Osteoblast (primary cell): ENCODE data around the gene TARM1. TPM values are rescaled to one million over a fixed set of nuclear protein-coding genes. Genes with fewer than 3 reads are reported as not detected.
A peak's percentile ranks its signal among the peaks of the same experiment; 100 is the strongest.

Experiments
- DNase-seq: peaks from one replicate; pipeline ENCODE4 v3.0.0; 2011; ENCODE audit warnings: low spot score, mixed read lengths; ENCODE audit not compliant: insufficient read length; ENCODE audit errors: missing footprints
- H2AFZ ChIP-seq: 2 replicates; pipeline ENCODE4 v1.6.0; 2011; ENCODE audit warnings: mild to moderate bottlenecking, low read length
- H3K27ac ChIP-seq: 2 replicates; pipeline ENCODE4 v1.5.1; 2011; ENCODE audit warnings: mild to moderate bottlenecking, low read depth, low read length, moderate library complexity
- H3K27me3 ChIP-seq: 2 replicates; pipeline ENCODE4 v1.6.0; 2012; ENCODE audit warnings: mild to moderate bottlenecking, control low read depth, inconsistent platforms, low read length, moderate library complexity; ENCODE audit not compliant: insufficient read depth
- H3K36me3 ChIP-seq: 2 replicates; pipeline ENCODE4 v1.5.1; 2011; ENCODE audit warnings: mild to moderate bottlenecking, low read length, control low read depth, moderate library complexity; ENCODE audit not compliant: insufficient read depth
- H3K4me1 ChIP-seq: 2 replicates; pipeline ENCODE4 v1.5.1; 2011; ENCODE audit warnings: mild to moderate bottlenecking, low read length, control low read depth, moderate library complexity; ENCODE audit not compliant: insufficient read depth
- H3K4me2 ChIP-seq: 2 replicates; pipeline ENCODE4 v1.6.0; 2011; ENCODE audit warnings: mild to moderate bottlenecking, low read length; ENCODE audit not compliant: insufficient read depth
- H3K4me3 ChIP-seq: fragments of 200-600 bp; sonication (generic); 3 replicates; pipeline ENCODE4 v1.5.1; 2012; ENCODE audit warnings: mild to moderate bottlenecking, low read length, inconsistent platforms; ENCODE audit not compliant: insufficient read depth
- H3K79me2 ChIP-seq: 2 replicates; pipeline ENCODE4 v1.6.0; 2012; ENCODE audit warnings: mild to moderate bottlenecking, low read length, control low read depth, inconsistent platforms; ENCODE audit not compliant: insufficient read depth
- H3K9me3 ChIP-seq: 2 replicates; pipeline ENCODE4 v1.5.1; 2011; ENCODE audit warnings: low read depth, low read length, control low read depth
- H4K20me1 ChIP-seq: 2 replicates; pipeline ENCODE4 v1.6.0; 2012; ENCODE audit warnings: mild to moderate bottlenecking, low read length, control low read depth; ENCODE audit not compliant: insufficient read depth
- total RNA-seq: library from RNA; depleted of rRNA; stranded (reverse); fragments of >200 nt; gene quantifications from 2 replicates; pipeline ENCODE4 v1.2.3, GENCODE V29; 2012
- TF ChIP-seq, protein P1 (sequence below): IDR thresholded peaks from 2 replicates; pipeline ENCODE4 v1.5.1; 2011; ENCODE audit warnings: mild to moderate bottlenecking, low read depth, low read length, moderate library complexity; ENCODE audit errors: extremely low read depth

The TARM1 gene
- total RNA-seq, 1 donor = not detected

DNA sequence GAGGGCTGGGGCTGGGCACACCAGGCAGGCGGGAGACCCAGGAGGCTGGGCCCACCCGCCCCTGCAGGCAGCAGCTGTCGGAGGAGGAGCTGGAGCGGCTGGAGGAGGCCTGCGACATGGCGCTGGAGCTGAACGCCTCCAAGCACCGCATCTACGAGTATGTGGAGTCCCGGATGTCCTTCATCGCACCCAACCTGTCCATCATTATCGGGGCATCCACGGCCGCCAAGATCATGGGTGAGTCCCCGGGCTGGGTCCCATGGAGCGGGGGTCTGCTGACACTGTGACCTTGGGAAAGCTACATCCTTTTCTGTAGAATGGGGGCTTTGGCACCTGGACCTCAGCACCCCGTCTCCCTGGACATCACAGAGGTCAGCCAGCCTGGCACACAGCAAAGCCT lies 42.5 kb upstream of the TARM1 start:
- Histone ChIP-seq H3K36me3 (peaks cover 46% of the 10 kb centered on the region), H2AFZ (no peak overlapping the region), H3K4me2 (no peak overlapping the region), H3K79me2 (no peaks in the 10 kb centered on the region), H3K4me1 (no peaks in the 10 kb centered on the region), H3K9me3 (no peaks in the 10 kb centered on the region), H3K4me3 (no peak overlapping the region), H3K27me3 (no peaks in the 10 kb centered on the region), H3K27ac (no peak overlapping the region), H4K20me1 (no peaks in the 10 kb centered on the region)
- TF ChIP-seq, protein P1, sequence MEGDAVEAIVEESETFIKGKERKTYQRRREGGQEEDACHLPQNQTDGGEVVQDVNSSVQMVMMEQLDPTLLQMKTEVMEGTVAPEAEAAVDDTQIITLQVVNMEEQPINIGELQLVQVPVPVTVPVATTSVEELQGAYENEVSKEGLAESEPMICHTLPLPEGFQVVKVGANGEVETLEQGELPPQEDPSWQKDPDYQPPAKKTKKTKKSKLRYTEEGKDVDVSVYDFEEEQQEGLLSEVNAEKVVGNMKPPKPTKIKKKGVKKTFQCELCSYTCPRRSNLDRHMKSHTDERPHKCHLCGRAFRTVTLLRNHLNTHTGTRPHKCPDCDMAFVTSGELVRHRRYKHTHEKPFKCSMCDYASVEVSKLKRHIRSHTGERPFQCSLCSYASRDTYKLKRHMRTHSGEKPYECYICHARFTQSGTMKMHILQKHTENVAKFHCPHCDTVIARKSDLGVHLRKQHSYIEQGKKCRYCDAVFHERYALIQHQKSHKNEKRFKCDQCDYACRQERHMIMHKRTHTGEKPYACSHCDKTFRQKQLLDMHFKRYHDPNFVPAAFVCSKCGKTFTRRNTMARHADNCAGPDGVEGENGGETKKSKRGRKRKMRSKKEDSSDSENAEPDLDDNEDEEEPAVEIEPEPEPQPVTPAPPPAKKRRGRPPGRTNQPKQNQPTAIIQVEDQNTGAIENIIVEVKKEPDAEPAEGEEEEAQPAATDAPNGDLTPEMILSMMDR = no peak
- DNase-seq = no peak

DNA sequence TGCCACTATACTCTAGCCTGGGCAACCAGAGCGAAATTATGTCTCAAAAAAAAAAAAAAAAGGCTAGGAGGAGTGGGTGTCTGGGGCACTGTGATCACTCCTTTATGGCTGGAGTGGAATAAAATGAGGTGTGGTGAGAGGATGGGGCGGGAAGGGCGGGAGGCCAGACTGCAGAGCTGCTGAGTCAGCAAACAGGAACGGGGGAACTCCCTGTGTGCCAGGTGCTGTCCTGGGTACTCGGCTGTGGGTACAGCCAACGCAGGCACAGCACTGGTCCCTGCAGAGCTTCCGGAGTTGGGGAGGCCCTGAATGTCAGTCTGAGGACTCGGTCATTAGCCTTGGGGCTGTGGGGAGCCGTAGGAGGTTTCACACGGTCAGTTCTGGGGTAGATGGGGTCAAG lies 40.1 kb upstream of the TARM1 start:
- no peak overlapping the region for H3K4me2 ChIP-seq
- no peak overlapping the region for H3K27ac ChIP-seq
- DNase-seq = peak; percentile 73
- TF ChIP-seq, protein P1 = no peak
- H2AFZ ChIP-seq = no peak overlapping the region
- no peaks in the 10 kb centered on the region for H3K9me3 ChIP-seq
- no peaks in the 10 kb centered on the region for H3K27me3 ChIP-seq
- H4K20me1 ChIP-seq = peaks cover 7% of the 10 kb centered on the region
- peaks cover 17% of the 10 kb centered on the region for H3K79me2 ChIP-seq
- H3K4me1 ChIP-seq = peaks cover 4% of the 10 kb centered on the region
- no peak overlapping the region for H3K4me3 ChIP-seq
- H3K36me3 ChIP-seq = peaks cover 49% of the 10 kb centered on the region

DNA sequence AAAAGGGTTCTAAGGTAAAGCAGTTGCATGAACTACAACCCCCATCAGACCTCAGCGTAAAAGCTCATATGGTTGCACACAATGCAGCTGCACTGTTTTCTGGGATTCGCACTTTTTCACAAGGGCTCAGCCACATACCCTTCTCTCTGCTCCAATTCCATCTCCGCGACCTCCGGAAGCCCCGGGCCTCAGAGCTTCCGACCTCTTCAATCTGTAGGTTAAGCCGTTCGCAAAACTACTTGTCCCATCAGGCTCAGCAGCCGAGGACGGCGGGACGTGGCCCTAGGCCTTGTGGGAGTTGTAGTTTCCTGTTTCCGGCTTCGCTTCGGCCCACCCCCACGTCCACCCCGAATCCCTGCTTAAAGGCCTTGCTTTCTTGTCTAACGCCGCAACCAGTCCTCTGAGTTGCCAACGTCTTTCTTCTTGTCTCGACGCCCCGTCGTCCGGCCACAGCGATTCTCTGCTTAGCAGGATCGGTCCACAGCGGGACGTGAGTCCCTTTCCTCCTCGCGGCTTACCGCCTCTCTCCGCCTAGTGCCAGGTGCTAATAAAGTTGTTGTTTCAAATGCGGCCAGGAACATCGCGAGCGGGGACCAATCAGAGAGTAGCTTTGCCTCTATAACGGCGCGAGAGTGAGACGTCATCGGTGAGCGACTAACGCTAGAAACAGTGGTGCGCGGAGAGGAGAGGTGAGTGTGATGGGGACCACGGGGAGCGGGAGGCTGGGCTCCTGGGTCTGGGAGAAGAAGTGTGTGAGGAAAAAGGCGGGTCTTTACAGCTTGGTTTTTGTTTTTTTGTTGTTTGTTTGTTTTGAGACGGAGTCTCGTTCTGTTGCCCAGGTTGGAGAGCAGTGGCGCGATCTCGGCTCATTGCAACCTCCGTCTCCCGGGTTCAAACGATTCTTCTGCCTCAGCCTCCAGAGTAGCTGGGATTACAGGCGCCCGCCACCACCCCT lies 34.2 kb upstream of the TARM1 start, which contains the start of the genes PRPF31 and TFPT:
Gene PRPF31, plus strand, starts transcription at position 646 of the 955 bp plus-strand sequence. CDS start 2,525 bp downstream, outside the sequence.
Gene TFPT, minus strand, starts transcription at position 549 of the 955 bp plus-strand sequence. Its CDS starts 388 bp downstream, at position 161.
- peaks cover 9% of the 10 kb centered on the region for H4K20me1 ChIP-seq
- no peaks in the 10 kb centered on the region for H3K9me3 ChIP-seq
- TF ChIP-seq, protein P1 = no peak
- H2AFZ ChIP-seq = peak within 1 kb of the TSS; percentile 97
- H3K79me2 ChIP-seq = peaks cover 45% of the 10 kb centered on the region
- peak within 1 kb of the TSS; percentile 90 for H3K4me2 ChIP-seq
- peak; percentile 99 for DNase-seq
- peak within 1 kb of the TSS; percentile 85 for H3K4me3 ChIP-seq
- peaks cover 24% of the 10 kb centered on the region for H3K36me3 ChIP-seq
- peaks cover 9% of the 10 kb centered on the region for H3K4me1 ChIP-seq
- H3K27ac ChIP-seq = peak within 1 kb of the TSS; percentile 81
- H3K27me3 ChIP-seq = no peaks in the 10 kb centered on the region
